ENCODE measurements around the gene TP53.
A peak's percentile ranks its signal among the peaks of the same experiment; 100 is the strongest.

- peak in 1 of 2 donors; percentile 77 for TF ChIP-seq POLR2A (IDR thresholded peaks at IDR 0.05)
- no peak for TF ChIP-seq CTCF (IDR thresholded peaks at IDR 0.05)
- peak; percentile 59 to 94 for TF ChIP-seq POLR2AphosphoS5 (IDR thresholded peaks at IDR 0.05; ENCODE audit: insufficient read depth in 1 of 2, low read depth in 1 of 2)
Measured at GRCh38 chr17:7627250-7628121, 59.8 kb downstream of the TP53 start, which contains the start of gene SAT2.

All from vagina (tissue), 2 donors.